HAP-1 (cell line): ENCODE results near the gene GFOD2.
A peak's percentile ranks its signal among the peaks of the same experiment; 100 is the strongest.

Source experiments
- DNase-seq, 2 experiments: peaks; one replicate each; pipeline ENCODE4 v3.0.0-alpha.2; 2016 to 2020; ENCODE audit warnings: low spot score in 2 of 2
- H3K27me3 ChIP-seq: fragments of 250-450 bp; sonication (Bioruptor Pico); 2 replicates; pipeline ENCODE4 v1.5.1; 2020; ENCODE audit warnings: low read depth, mild to moderate bottlenecking, moderate library complexity
- H3K36me3 ChIP-seq: fragments of 250-450 bp; sonication (Bioruptor Pico); replicated peaks from 2 replicates; pipeline ENCODE4 v1.5.1; 2020; ENCODE audit warnings: mild to moderate bottlenecking
- H3K4me1 ChIP-seq: fragments of 250-450 bp; sonication (Bioruptor Pico); 2 replicates; pipeline ENCODE4 v1.5.1; 2020; ENCODE audit warnings: mild to moderate bottlenecking
- H3K4me3 ChIP-seq: fragments of 250-450 bp; sonication (Bioruptor Pico); 2 replicates; pipeline ENCODE4 v1.5.1; 2020; ENCODE audit warnings: mild to moderate bottlenecking, moderate library complexity
- H3K9me3 ChIP-seq: fragments of 250-450 bp; sonication (Bioruptor Pico); 2 replicates; pipeline ENCODE4 v1.5.1; 2020; ENCODE audit warnings: mild to moderate bottlenecking, moderate library complexity
- in situ Hi-C: fragments of 300-500 bp; cut with MboI; formaldehyde crosslinking; loops from 3 replicates; pipeline ENCODE4 v1.14.3; 2020; ENCODE audit warnings: low sequenced_read_pairs, inconsistent platforms, mixed read lengths

The GFOD2 gene

DNA sequence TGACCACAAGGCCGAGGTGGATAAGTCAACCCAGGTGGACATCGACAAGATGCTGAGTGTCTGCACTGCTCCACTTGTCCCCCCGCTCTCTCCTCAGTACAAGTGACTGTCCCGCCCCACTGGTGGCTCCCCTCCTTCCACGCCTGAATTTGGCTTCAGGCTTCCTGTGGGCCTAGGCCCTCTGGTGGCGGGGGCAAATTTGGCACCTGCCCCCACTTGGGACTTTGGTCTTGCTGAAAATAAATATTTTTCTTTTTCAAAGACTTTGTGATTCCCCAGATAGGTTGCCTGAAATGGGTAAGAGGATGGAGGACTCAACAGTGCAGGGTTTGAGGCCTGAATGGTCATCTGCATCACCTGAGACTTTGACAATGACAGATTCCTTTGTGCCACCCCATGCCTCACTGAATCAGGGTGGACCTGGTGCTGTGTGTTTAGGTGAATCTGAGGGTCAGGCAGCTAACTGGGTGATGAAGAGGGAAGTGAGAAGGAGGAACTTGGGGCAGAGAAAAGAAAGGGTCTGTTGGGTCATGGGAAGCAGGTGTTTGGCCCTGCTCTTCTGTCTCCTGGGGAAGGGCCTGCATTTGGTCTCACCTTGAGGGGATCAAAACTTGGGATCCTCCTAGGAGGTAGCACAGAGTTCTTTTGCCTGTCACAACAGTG, 50.5 kb downstream of the GFOD2 start:
- peaks cover 23% of the 10 kb centered on the region for H3K4me1 ChIP-seq
- H3K9me3 ChIP-seq, result no peaks in the 10 kb centered on the region
- H3K36me3 ChIP-seq, result no peaks in the 10 kb centered on the region; the same call in 1 of the 2 replicates
- in situ Hi-C loops, result loop anchor here (5.0 kb wide), 1 partner anchor 259 kb away; no protein-coding TSS in a partner anchor
- no peaks in the 10 kb centered on the region for H3K27me3 ChIP-seq
- no peak overlapping the region for H3K4me3 ChIP-seq
- no peak for DNase-seq

DNA sequence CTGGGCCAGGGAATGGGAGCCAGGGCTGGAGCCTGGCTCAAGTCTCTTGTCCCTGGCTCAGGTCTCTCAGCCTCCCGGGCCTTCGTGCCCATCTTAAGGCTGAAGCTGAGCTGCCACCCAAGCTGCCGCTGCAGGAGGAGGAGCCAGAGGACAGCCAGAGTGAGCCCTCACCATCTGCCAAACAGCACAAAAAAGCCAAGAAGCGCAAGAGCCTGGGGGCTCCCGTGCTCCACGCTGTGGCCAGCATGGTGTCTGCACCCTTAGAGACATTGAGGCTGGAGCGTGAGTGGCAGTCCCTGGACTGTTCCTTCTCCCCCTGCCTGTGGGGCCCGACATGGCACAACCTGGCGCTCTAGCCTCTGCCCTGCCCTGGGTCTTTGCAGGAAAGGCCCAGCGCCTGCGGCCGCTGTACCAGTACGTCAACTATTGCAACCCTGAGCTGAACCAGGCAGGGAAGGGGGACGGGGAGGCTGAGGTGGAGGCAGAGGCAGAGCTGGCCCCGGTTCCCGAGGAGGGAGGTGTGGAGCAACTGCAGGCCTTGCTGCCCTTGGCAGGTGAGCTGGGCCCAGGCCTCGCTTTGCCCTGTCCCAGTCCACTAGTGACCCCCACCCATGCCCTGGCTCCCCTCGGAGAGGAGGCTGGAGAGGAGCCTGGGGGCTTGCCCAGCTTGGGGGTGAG, 51.2 kb downstream of the GFOD2 start:
- Histone ChIP-seq H3K36me3 (peaks cover 5% of the 10 kb centered on the region; the same call in 1 of the 2 replicates), H3K9me3 (no peaks in the 10 kb centered on the region), H3K4me3 (peak overlapping the region; percentile 73), H3K27me3 (no peaks in the 10 kb centered on the region), H3K4me1 (peaks cover 23% of the 10 kb centered on the region)
- DNase-seq, result peak; percentile 91 to 94
- in situ Hi-C loops, result loop anchor here (5.0 kb wide), 1 partner anchor 259 kb away; no protein-coding TSS in a partner anchor

GRCh38 chr16:67667453-67667816, 51.7 kb downstream of the GFOD2 start:
- DNase-seq, result no peak
- H3K36me3 ChIP-seq, result peaks cover 6% of the 10 kb centered on the region; the same call in 1 of the 2 replicates
- peak overlapping the region; percentile 73 for H3K4me3 ChIP-seq
- no peaks in the 10 kb centered on the region for H3K9me3 ChIP-seq
- in situ Hi-C loops, result loop anchor here (5.0 kb wide), 1 partner anchor 260 kb away; no protein-coding TSS in a partner anchor
- peaks cover 23% of the 10 kb centered on the region for H3K4me1 ChIP-seq
- H3K27me3 ChIP-seq, result no peaks in the 10 kb centered on the region

- in situ Hi-C loops, result loop anchor here (5.0 kb wide), 1 partner anchor 260 kb away; no protein-coding TSS in a partner anchor
- Histone ChIP-seq H3K36me3 (peaks cover 6% of the 10 kb centered on the region; the same call in 1 of the 2 replicates), H3K27me3 (no peaks in the 10 kb centered on the region), H3K9me3 (no peaks in the 10 kb centered on the region), H3K4me1 (peaks cover 23% of the 10 kb centered on the region), H3K4me3 (peak within 1 kb of the TSS; percentile 73)
- peak; percentile 89 to 91 for DNase-seq
Measured at GRCh38 chr16:67666559-67667452, 52.3 kb downstream of the GFOD2 start, which contains the start of the genes C16orf86 and ENKD1. Gene C16orf86, plus strand, starts transcription at chr16:67666814. Its CDS starts 157 bp downstream, at chr16:67666971. Gene ENKD1, minus strand, starts transcription at chr16:67666750. Its CDS starts 308 bp downstream, at chr16:67666442.

GRCh38 chr16:67666032-67666551, 53.0 kb downstream of the GFOD2 start:
- peak overlapping the region; percentile 73 for H3K4me3 ChIP-seq
- no peaks in the 10 kb centered on the region for H3K27me3 ChIP-seq
- in situ Hi-C loops, result loop anchor here (5.0 kb wide), 1 partner anchor 261 kb away; no protein-coding TSS in a partner anchor
- peaks cover 23% of the 10 kb centered on the region for H3K4me1 ChIP-seq
- DNase-seq, result peak in 1 of 2 experiments; percentile 66
- H3K9me3 ChIP-seq, result no peaks in the 10 kb centered on the region
- H3K36me3 ChIP-seq, result peaks cover 6% of the 10 kb centered on the region; the same call in 1 of the 2 replicates

DNA sequence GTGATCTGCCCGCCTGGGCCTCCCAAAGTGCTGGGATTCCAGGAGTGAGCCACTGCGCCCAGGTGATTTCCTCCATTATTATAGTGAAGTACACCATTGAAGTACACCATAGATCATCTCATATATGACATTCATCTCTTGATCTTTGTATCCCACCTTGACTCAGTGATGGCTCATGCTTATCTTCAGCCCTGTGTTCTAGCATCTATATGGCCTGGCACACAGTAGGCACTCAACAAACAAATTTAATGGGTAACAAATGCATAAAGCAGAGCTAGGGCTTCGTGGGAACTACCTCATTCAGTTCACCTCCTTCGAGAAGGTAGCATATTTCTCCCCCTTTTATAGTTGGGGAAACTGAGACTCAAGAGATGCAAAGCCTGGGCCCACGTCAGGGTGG, 53.5 kb downstream of the GFOD2 start:
- Histone ChIP-seq H3K4me3 (peak overlapping the region; percentile 73), H3K27me3 (no peaks in the 10 kb centered on the region), H3K9me3 (no peaks in the 10 kb centered on the region), H3K4me1 (peaks cover 23% of the 10 kb centered on the region), H3K36me3 (peaks cover 6% of the 10 kb centered on the region; the same call in 1 of the 2 replicates)
- in situ Hi-C loops, result loop anchor here (5.0 kb wide), 1 partner anchor 262 kb away; no protein-coding TSS in a partner anchor
- DNase-seq, result no peak

GRCh38 chr16:67664871-67665270, 54.2 kb downstream of the GFOD2 start:
- Histone ChIP-seq H3K27me3 (no peaks in the 10 kb centered on the region), H3K4me3 (no peak overlapping the region), H3K4me1 (peaks cover 23% of the 10 kb centered on the region), H3K9me3 (no peaks in the 10 kb centered on the region), H3K36me3 (peaks cover 10% of the 10 kb centered on the region)
- no peak for DNase-seq
- in situ Hi-C loops, result loop anchor here (5.0 kb wide), 1 partner anchor 262 kb away; no protein-coding TSS in a partner anchor

- Histone ChIP-seq H3K4me3 (no peak overlapping the region), H3K36me3 (peaks cover 12% of the 10 kb centered on the region), H3K9me3 (no peaks in the 10 kb centered on the region), H3K4me1 (peaks cover 23% of the 10 kb centered on the region), H3K27me3 (no peaks in the 10 kb centered on the region)
- DNase-seq, result no peak
- in situ Hi-C loops, result no loop called here
Measured at GRCh38 chr16:67664258-67664657, 54.9 kb downstream of the GFOD2 start.

DNA sequence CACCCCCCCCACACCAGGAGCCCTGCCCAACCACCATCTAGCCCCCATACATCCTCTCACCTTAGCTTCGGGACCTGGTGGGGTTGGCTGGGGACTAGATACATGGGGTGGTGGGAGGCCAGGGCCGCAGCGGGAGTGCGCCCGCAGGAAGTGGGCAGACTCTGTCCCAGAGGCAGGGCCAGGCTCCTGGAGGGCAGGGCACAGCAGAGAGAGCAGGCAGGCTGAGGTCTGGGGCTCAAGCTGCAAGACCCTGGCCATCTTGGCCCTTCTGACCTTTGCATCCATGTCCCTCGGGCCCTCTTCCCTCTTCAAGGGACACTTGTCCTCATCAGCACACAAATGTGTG, 55.3 kb downstream of the GFOD2 start:
- peaks cover 27% of the 10 kb centered on the region for H3K4me1 ChIP-seq
- in situ Hi-C loops, result no loop called here
- H3K4me3 ChIP-seq, result no peak overlapping the region
- peaks cover 13% of the 10 kb centered on the region for H3K36me3 ChIP-seq
- DNase-seq, result no peak
- no peaks in the 10 kb centered on the region for H3K9me3 ChIP-seq
- no peaks in the 10 kb centered on the region for H3K27me3 ChIP-seq

GRCh38 chr16:67663151-67663876, 55.8 kb downstream of the GFOD2 start:
- no peaks in the 10 kb centered on the region for H3K27me3 ChIP-seq
- peaks cover 19% of the 10 kb centered on the region for H3K36me3 ChIP-seq
- peak in 1 of 2 experiments; percentile 68 for DNase-seq
- peaks cover 27% of the 10 kb centered on the region for H3K4me1 ChIP-seq
- no peak overlapping the region for H3K4me3 ChIP-seq
- in situ Hi-C loops, result no loop called here
- H3K9me3 ChIP-seq, result no peaks in the 10 kb centered on the region

GRCh38 chr16:67662653-67663010, 56.5 kb downstream of the GFOD2 start:
- DNase-seq, result no peak
- Histone ChIP-seq H3K27me3 (no peaks in the 10 kb centered on the region), H3K4me1 (peaks cover 20% of the 10 kb centered on the region), H3K4me3 (no peak overlapping the region), H3K36me3 (peaks cover 25% of the 10 kb centered on the region), H3K9me3 (no peaks in the 10 kb centered on the region)
- in situ Hi-C loops, result no loop called here

GRCh38 chr16:67661886-67662652, 57.0 kb downstream of the GFOD2 start:
- Histone ChIP-seq H3K27me3 (no peaks in the 10 kb centered on the region), H3K4me1 (peaks cover 14% of the 10 kb centered on the region), H3K9me3 (no peaks in the 10 kb centered on the region), H3K4me3 (no peak overlapping the region), H3K36me3 (peaks cover 28% of the 10 kb centered on the region)
- no peak for DNase-seq
- in situ Hi-C loops, result no loop called here
